Activated effector memory CD4-positive, alpha-beta T cell treated with anti-CD3 and anti-CD28 coated beads, Interleukin-2, amount 50 U/mL, for 16 hours (primary cell): ENCODE measurements around the gene PPEF1.
"Not testable (repeated sequence)": the region's sequence is repeated elsewhere in the genome, so short reads cannot be mapped to it uniquely, and the experiment has no call there.

Experiments
- DNase-seq: peaks from one replicate; pipeline ENCODE4 v3.0.0-alpha.2; 2020

PPEF1 gene

DNA sequence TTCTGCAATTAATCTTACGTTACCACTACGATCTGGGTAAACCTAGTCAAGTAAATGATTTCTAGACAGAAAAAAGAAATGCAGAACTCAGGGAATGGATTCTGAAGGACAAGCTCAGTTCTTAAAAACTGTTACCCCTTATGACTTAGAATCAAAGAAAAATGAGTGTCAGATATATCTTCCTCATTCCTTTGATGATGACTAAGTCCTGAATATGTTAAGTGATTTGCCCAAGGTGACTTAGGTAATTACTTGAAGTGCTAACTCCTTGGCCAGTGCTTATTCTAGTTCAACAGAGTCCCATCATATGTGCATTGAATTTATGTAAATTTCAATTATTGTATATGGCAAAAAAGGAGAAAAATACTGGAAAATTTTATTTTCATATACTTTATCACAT, 92.5 kb downstream of the PPEF1 start:
- no peak for DNase-seq

DNA sequence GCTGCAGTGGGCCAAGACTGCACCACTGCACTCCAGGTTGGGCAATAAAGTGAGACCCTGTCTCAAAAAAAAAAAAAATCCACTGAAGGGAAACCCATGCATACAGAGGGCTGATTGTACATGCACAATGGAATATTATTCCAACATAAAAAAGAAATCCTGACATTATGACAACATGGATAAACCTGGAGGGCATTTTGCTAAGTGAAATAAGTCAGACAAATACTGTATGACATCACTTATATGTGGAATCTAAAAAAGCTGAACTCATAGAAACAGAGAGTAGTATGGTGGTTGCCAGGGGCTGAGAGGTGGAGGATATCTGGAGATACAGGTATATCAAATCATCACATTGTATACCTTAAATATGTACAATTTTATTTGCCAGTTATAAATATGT, 102.2 kb downstream of the PPEF1 start:
- no peak for DNase-seq

GRCh38 chrX:18810416-18810815, 103.0 kb downstream of the PPEF1 start:
- DNase-seq, result no peak

GRCh38 chrX:18825375-18825774, 117.9 kb downstream of the PPEF1 start:
- DNase-seq, result no peak

GRCh38 chrX:18828832-18829404, 121.5 kb downstream of the PPEF1 start:
- DNase-seq, result no peak

- DNase-seq, result no peak
These were observed 125.8 kb downstream of the PPEF1 start for GRCh38 chrX:18833071-18833731.

GRCh38 chrX:18847901-18848300, 140.5 kb downstream of the PPEF1 start:
- DNase-seq, result not testable (repeated sequence)

GRCh38 chrX:18855919-18856644, 148.6 kb downstream of the PPEF1 start:
- DNase-seq, result no peak

DNA sequence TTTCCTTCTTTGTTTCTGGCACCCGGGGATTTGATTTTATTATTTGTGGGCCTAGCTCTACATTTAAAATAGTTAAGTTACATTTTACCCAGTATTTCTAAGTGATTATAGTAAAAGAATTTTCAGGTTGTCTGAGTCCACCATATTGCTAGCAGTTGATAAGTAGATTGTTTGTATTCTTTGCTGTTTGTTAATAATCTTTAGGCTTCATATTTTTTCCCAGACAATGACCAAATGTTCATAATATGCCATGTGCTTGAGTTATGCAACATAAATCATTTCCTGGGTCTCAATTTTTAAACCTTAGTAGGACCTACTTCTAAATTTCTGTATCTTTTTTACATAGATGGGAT, 149.2 kb downstream of the PPEF1 start:
- no peak for DNase-seq

DNA sequence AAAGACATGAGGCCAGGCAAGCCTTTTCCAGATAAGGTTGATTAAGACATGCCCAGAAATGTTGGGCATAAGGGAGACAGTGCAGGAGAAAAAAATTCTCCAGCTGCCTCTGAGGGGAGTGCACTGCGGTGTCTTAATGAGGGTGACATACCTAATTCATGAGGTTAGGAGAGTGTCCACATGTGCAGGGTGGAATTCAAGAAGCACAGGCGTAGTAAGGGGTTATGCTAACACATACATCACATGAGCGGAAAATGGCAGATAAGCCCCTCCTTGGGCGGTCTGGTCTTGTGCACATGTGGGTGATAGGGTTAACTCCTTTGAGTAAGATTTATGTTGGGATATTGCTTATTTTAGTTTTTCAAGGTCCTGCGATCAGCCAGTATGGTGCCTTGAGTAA, 154.1 kb downstream of the PPEF1 start:
- no peak for DNase-seq

- DNase-seq, result no peak
These were observed 157.0 kb downstream of the PPEF1 start for GRCh38 chrX:18864390-18864920.

DNA sequence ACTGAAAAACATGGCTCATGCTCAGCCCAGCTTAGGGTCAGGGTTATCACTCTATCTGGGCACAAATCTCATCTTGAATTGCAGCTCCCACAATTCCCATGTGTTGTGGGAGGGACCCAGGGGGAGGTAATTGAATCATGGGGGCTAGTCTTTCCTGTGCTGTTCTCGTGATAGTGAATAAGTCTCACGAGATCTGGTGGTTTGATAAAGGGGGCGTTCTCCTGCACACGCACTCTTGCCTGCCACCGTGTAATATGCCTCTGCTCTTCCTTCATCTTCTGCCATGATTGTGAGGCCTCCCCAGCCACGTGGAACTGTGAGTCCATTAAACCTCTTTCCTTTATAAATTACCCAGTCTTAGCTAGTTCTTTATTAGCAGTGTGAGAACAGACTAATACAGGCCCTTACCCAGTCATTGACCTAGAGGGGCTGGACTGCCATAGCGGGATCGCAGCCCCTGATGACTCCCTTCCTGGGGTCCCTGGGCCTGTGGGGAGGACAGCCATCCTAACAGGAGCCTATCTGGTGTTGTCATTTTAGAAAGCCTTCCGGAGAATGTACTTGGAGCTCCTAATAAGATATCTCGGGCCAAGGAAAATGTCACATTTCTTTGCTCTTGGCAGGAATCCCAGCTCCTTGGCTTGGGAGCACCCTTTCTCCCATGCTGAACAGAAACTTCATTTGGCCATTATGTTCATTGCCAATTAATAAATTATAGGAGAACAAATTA, 163.9 kb downstream of the PPEF1 start:
- no peak for DNase-seq

DNA sequence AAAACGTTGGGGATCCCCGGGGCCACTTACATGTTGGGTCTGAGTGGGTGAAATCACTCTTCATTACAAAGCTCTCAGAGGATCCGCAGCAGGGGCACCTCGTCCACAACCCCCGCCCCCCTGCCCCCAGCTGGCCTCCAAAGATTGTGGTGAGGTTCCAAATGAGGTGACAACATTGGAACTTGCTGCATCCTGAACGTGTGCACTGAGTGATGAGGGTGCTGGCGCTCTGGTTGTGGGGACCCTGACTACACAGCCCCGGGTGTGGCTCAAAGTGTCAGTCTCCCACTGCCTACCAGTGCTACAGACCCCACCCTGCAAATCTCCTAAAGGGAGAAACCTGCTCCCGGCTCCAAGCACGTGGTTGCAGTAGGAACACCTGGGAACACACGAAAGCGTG, 164.5 kb downstream of the PPEF1 start:
- no peak for DNase-seq

- DNase-seq, result no peak
These were observed 165.2 kb downstream of the PPEF1 start for GRCh38 chrX:18872621-18873020.

DNA sequence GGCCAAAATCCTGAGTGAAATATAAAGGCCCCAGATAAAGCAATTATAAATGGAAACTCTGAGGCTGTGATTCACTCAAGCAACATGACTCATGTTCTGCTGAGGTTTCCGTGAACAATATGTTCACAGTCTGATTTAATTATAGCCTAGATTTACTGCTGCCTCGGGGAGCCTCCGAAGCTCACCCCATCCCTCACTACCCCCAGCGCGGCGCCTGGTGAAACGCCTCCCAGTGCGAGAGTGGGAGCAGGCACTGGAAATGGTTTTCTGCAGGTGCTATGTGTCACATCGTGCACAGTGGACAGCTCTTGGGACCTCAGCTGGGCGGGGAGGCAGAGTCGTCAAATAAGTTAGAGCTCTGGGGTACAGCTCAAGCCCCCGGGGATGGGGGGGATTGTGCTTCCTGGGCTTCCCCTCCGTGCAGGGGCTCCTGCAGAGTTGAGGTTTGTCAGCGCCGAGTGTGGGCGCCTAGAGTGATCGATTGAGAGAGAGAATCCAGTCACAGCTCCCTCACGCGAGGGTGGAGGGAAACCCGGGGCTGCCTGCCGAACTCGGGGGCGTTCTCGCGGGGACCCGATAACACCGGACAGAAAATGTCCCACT, 165.8 kb downstream of the PPEF1 start:
- peak; percentile 63 for DNase-seq

DNA sequence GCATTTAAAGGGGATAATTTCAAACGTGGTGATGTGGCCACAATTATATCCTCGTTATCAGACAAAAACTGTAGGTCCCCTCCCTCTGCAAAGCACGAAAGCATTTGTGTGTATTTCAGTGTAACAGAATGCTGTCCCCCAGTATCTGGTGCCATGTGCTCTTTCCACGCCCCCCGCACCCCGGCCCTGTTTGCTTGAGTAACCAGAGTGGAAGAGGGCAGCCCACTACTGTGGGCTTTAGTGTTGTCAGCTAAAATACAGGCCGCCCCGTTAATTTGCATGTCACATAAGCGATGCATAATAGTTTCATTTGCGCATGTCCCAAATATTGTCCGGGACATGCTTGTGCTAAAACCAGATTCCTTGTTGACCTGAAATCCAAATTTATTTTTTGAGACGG, 166.4 kb downstream of the PPEF1 start:
- DNase-seq, result no peak

DNA sequence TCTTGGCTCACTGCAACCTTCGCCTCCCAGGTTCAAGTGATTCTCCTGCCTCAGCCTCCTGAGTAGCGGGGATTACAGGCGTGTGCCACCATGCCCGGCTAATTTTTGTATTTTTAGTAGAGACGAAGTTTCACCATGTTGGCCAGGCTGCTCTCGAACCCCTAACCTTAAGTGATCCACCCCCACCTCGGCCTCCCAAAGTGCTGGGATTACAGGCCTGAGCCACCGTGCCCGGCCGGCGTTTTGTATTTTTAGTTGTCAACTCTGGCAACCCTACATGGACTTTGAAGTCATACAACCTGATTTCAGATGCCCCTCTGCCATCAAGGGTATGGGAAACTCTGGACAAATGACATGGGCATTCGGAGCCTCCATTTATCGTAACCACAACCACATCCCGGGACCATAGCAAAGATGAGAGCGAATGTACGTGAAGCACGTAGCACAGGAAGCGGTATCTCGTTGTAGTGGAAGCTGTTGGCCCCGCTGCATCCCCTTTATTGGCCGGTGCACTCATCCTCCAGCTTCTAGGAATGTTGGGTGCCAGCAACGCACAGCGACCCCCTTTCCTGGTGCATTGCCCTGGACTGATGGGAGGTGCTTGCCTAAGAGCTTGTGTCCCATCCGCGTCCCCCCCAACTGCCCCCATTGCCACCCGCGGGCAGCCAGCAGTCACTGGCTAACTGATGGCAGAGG, 167.3 kb downstream of the PPEF1 start:
- no peak for DNase-seq

- no peak for DNase-seq
These were observed 167.9 kb downstream of the PPEF1 start for GRCh38 chrX:18875256-18875878.

- no peak for DNase-seq
These were observed 170.0 kb downstream of the PPEF1 start for GRCh38 chrX:18877469-18877868.
